HG03095 (cell line): ENCODE results near the gene ZFYVE28.
"Not testable (repeated sequence)": the region's sequence is repeated elsewhere in the genome, so short reads cannot be mapped to it uniquely, and the experiment has no call there.

ENCODE experiments used
- ATAC-seq: cut with Tn5 transposase; IDR thresholded peaks from one replicate; pipeline ENCODE4 v1.9.1; 2021; ENCODE audit warnings: moderate library complexity; ENCODE audit not compliant: unreplicated experiment

ZFYVE28 gene

DNA sequence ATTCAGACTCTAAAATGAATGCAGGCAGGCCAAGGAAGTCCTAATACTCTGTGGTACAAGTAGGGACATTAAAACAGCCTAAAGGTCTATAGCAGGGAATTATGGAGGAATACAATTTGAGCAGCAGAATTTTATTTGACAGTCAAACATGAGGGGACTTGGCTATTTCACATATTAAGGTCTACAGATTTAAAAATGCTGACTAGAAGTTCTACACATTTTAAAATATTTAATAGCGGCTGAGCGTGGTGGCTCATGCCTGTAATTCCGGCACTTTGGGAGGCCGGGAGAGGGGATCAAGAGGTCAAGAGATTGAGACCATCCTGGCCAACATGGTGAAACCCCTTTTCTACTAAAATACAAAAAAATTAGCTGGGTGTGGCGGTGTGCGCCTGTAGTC is 187.4 kb downstream of the ZFYVE28 start:
- no peak for ATAC-seq

DNA sequence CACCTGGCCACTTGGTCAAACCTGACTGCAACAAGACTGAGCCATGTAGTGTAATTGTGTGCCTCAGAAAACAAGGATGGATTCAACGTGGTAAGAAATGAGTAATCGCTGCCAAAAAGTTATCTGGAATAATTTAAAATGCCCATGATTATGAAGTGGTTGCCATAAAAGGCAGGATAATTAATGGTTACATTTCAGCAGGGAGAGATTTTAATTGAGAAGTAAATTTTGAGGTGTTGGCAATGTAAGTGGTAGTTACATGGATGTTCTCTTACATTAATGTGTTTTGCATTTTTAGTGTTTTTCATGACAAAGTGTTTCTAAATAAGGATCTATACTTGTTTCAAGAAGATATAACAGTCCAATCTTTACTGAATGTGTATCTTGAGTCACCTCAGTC is 192.2 kb downstream of the ZFYVE28 start:
- ATAC-seq: no peak

DNA sequence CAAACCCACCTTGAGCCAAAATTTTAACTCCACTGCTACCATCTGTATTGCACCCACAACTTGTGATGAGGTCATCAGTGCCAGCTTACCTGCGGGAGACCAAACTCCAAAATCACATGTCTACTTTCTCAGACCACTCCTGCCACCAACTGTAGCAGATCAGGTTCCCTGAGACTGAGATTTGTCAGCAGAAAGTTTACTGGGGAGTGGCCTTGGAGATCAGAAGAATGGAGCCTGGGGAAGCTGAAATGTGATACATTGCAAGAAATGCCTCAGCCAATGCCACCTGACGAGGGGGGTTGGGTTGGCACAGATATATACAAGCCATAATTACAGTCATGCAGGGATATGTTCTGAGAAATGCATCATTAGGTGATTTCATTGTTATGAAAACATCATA is 195.6 kb downstream of the ZFYVE28 start:
- no peak for ATAC-seq

DNA sequence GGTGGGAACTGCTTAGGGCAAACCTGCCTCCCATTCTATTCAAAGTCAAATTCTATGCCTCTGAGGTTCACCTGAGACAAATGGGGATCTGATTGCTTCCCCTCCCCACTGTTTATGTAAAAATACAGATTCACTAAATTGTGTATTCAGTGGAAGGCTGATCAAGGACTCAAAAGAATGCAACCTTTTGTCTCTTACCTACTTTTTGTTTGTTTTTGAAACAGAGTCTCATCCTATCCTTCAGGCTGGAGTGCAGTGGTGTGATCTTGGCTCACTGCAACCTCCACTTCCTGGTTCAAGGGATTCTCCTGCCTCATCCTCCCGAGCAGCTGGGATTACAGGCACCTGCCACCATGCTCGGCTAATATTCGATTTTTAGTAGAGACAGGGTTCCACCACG is 197.1 kb downstream of the ZFYVE28 start:
- not testable (repeated sequence) for ATAC-seq

DNA sequence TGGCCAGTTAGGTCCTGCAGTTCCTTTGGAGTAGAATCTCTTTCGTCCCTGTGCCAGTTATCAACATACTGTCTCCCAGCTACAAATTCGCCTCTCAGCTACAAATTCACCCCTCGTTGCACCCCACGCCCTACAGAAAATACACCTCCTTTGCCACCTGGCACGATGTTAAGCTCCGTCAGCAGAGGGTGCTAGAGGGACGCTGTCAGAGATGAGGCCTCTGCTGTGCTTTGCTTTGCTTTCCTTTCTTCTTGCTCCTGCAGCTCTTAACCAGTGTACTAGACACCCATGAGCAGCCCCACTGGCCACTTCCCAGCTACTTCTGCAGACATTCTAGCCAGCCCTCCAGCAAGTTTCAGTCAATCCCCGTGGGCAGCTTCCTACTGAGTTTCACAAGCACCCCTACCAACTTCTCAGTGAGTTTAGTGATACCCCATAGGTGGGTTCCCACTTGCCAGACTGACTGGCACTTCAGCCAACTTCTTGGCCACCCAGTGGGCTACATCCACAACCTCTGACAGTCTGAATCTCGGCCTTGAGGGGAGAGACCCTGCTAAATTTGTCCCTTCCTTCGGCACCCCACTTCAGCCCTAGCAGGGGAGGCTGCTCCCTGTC is 198.3 kb downstream of the ZFYVE28 start:
- ATAC-seq: peak; percentile 54
